ENCODE measurements around the gene TRPV4. TPM values are rescaled to one million over a fixed set of nuclear protein-coding genes. Genes with fewer than 3 reads are reported as not detected.

TRPV4 gene
- total and polyA plus RNA-seq, 2 donors (not counting 3 experiments of a cell fraction or from before 2014, with no cell fraction given): 8.8 to 22.3 TPM

- H3K27ac ChIP-seq (ENCODE audit: insufficient read depth, low read depth, low read length): no peak overlapping the region
- no peaks in the 10 kb centered on the region for H3K79me2 ChIP-seq (ENCODE audit: control insufficient read depth, insufficient read depth, low read length)
- H3K4me2 ChIP-seq (ENCODE audit: insufficient read depth, low read length): no peak overlapping the region
- no TSS peak for BruUV-seq (replicated peaks)
- FAIRE-seq: no peak
- POLR2A ChIA-PET: interaction anchor here (0.6 kb wide), 1 partner anchor 139 kb away, joined by 5 read pairs; no protein-coding TSS in a partner anchor
- no peak overlapping the region for H2AFZ ChIP-seq (ENCODE audit: low read depth, low read length)
- no peak overlapping the region for H3K9ac ChIP-seq (replicated peaks; ENCODE audit: extremely low read depth, insufficient read depth, low read length)
- H3K36me3 ChIP-seq (ENCODE audit: control insufficient read depth in 2 of 2, extremely low read depth in 1 of 2, insufficient read depth in 2 of 2, low read length in 2 of 2): no peaks in the 10 kb centered on the region
- no peaks in the 10 kb centered on the region for H3K9me1 ChIP-seq (replicated peaks; ENCODE audit: control insufficient read depth, extremely low read depth, insufficient read depth, low read length)
- intact Hi-C loops (cut with micrococcal nuclease): no loop called here
- no peaks in the 10 kb centered on the region for H3K4me1 ChIP-seq (ENCODE audit: control insufficient read depth, extremely low read depth, insufficient read depth, low read length)
- H4K20me1 ChIP-seq (replicated peaks; ENCODE audit: control insufficient read depth, extremely low read depth, insufficient read depth, low read length): no peaks in the 10 kb centered on the region
- CTCF ChIA-PET: interaction anchor here (0.9 to 1.2 kb wide), 2 partner anchors 9 to 13 kb away, joined by 3 to 4 read pairs; no protein-coding TSS in a partner anchor
- no peaks in the 10 kb centered on the region for H3K27me3 ChIP-seq (ENCODE audit: control insufficient read depth in 2 of 2, insufficient read depth in 2 of 2, low read length in 2 of 2)
- no peak overlapping the region for H3K4me3 ChIP-seq (replicated peaks in 1 of 3; ENCODE audit: insufficient read depth in 1 of 3, low read depth in 1 of 3, low read length in 3 of 3)
- TF ChIP-seq EZH2 (IDR thresholded peaks at IDR 0.05; ENCODE audit: borderline replicate concordance, low read depth, low read length, severe bottlenecking) (no peak), POLR2AphosphoS5 (IDR thresholded peaks at IDR 0.05; ENCODE audit: insufficient read depth, low read depth, low read length) (no peak), GATA2 (IDR thresholded peaks at IDR 0.05; ENCODE audit: insufficient read depth, insufficient read length, low read depth, low read length) (no peak), MAX (IDR thresholded peaks at IDR 0.05; ENCODE audit: insufficient read depth, insufficient read length) (no peak), POLR2A (IDR thresholded peaks at IDR 0.05; ENCODE audit: low read depth, low read length) (no peak), MYC (IDR thresholded peaks at IDR 0.05; ENCODE audit: low read depth, low read length) (no peak), CTCF (IDR thresholded peaks at IDR 0.05; ENCODE audit: extremely low read depth in 1 of 2, insufficient read depth in 1 of 2, low read depth in 1 of 2, low read length in 2 of 2) (no peak), JUN (IDR thresholded peaks at IDR 0.05; ENCODE audit: borderline replicate concordance, insufficient read depth, insufficient read length, low read depth) (no peak), FOS (IDR thresholded peaks at IDR 0.05; ENCODE audit: borderline replicate concordance, insufficient read depth, low read length) (no peak)
- H3K9me3 ChIP-seq (replicated peaks; ENCODE audit: control insufficient read depth, insufficient read depth, low read length): no peaks in the 10 kb centered on the region
- dilution Hi-C loops (cut with MboI; ENCODE audit: extremely low pct_ligation_motif_present, low sequenced_read_pairs): no loop called here
- DNase-seq (ENCODE audit: low read depth, low spot score): no peak
Observed at GRCh38 chr12:109762071-109762672, 71.0 kb downstream of the TRPV4 start.

All from endothelial cell of umbilical vein (primary cell).